Smooth muscle cell (in vitro differentiated cells): ENCODE data around the gene GPAT3. TPM values are rescaled to one million over a fixed set of nuclear protein-coding genes. Genes with fewer than 3 reads are reported as not detected.

Experiments used
- DNase-seq: peaks from one replicate; lab custom pipeline; 2025; ENCODE audit not compliant: unreplicated experiment; lab: John Stamatoyannopoulos, UW
- H2AFZ ChIP-seq: fragments of 200-600 bp; sonication (generic); 2 replicates; pipeline ENCODE4 v1.6.0; 2016; ENCODE audit warnings: antibody characterized with exemption, low read depth, mild to moderate bottlenecking
- H3F3A ChIP-seq: fragments of 200-600 bp; sonication (generic); 2 replicates; pipeline ENCODE4 v1.6.0; 2017; ENCODE audit warnings: antibody characterized with exemption, low read depth
- H3K27ac ChIP-seq: fragments of 200-600 bp; sonication (generic); 2 replicates; pipeline ENCODE4 v1.5.1; 2016; ENCODE audit warnings: low read depth, mild to moderate bottlenecking
- H3K27me3 ChIP-seq: fragments of 200-600 bp; sonication (generic); 2 replicates; pipeline ENCODE4 v1.6.1; 2016; ENCODE audit warnings: low read depth, mild to moderate bottlenecking
- H3K36me3 ChIP-seq: fragments of 200-600 bp; sonication (generic); 2 replicates; pipeline ENCODE4 v1.5.1; 2016; ENCODE audit warnings: low read depth
- H3K4me1 ChIP-seq: fragments of 200-600 bp; sonication (generic); 2 replicates; pipeline ENCODE4 v1.5.1; 2016; ENCODE audit warnings: low read depth
- H3K4me2 ChIP-seq: fragments of 200-600 bp; sonication (generic); 2 replicates; pipeline ENCODE4 v1.6.0; 2016; ENCODE audit warnings: mild to moderate bottlenecking
- H3K4me3 ChIP-seq: fragments of 200-600 bp; sonication (generic); 2 replicates; pipeline ENCODE4 v1.5.1; 2016; ENCODE audit warnings: mild to moderate bottlenecking
- H3K79me2 ChIP-seq: fragments of 200-600 bp; sonication (generic); 2 replicates; pipeline ENCODE4 v1.6.0; 2016; ENCODE audit warnings: low read depth, mild to moderate bottlenecking
- H3K9ac ChIP-seq: fragments of 200-600 bp; sonication (generic); 2 replicates; pipeline ENCODE4 v1.6.0; 2016; ENCODE audit warnings: low read depth
- H3K9me3 ChIP-seq: fragments of 200-600 bp; sonication (generic); replicated peaks from 2 replicates; pipeline ENCODE4 v1.5.1; 2016; ENCODE audit warnings: low read depth
- H4K20me1 ChIP-seq: fragments of 200-600 bp; sonication (generic); 2 replicates; pipeline ENCODE4 v1.6.0; 2016; ENCODE audit warnings: low read depth
- WGBS: methylation state at CpG from one replicate; pipeline ENCODE4 v1.1.7; 2016; ENCODE audit warnings: low lambda C conversion rate; 5-methylcytosine and 5-hydroxymethylcytosine counted together
- polyA plus RNA-seq: library from polyadenylated mRNA; unstranded; fragments of >200 nt; fragmentation: Nextera tagmentation; extraction: Ambion mirVana; gene quantifications from 2 replicates; pipeline ENCODE4 v1.2.1, GENCODE V29; 2016
- total RNA-seq: library from RNA; depleted of rRNA; stranded (reverse); fragments of >200 nt; gene quantifications from 2 replicates; pipeline ENCODE4 v1.2.3, GENCODE V29; 2014
- TF ChIP-seq, protein P1 (sequence below): fragments of 200-600 bp; sonication (generic); IDR thresholded peaks from 2 replicates; pipeline ENCODE4 v1.5.1; 2017; ENCODE audit warnings: borderline replicate concordance, mild to moderate bottlenecking, antibody characterized with exemption; ENCODE audit not compliant: insufficient read depth, poor library complexity, severe bottlenecking

The GPAT3 gene
- total and polyA plus RNA-seq, 2 experiments from 2014 or later = 0.27 to 0.67 TPM

- no peak for DNase-seq
- WGBS = 65% methylated on average over 7 of the region's 7 CpGs
- Histone ChIP-seq H3K4me1 (no peaks in the 10 kb centered on the region), H3K36me3 (no peaks in the 10 kb centered on the region), H3F3A (no peaks in the 10 kb centered on the region), H3K27me3 (no peaks in the 10 kb centered on the region), H3K4me2 (no peak overlapping the region), H3K27ac (peak overlapping the region; percentile 81), H2AFZ (no peak overlapping the region), H3K79me2 (no peaks in the 10 kb centered on the region), H4K20me1 (no peaks in the 10 kb centered on the region), H3K9me3 (no peaks in the 10 kb centered on the region), H3K4me3 (no peak overlapping the region), H3K9ac (peak overlapping the region; percentile 54)
- TF ChIP-seq, protein P1, sequence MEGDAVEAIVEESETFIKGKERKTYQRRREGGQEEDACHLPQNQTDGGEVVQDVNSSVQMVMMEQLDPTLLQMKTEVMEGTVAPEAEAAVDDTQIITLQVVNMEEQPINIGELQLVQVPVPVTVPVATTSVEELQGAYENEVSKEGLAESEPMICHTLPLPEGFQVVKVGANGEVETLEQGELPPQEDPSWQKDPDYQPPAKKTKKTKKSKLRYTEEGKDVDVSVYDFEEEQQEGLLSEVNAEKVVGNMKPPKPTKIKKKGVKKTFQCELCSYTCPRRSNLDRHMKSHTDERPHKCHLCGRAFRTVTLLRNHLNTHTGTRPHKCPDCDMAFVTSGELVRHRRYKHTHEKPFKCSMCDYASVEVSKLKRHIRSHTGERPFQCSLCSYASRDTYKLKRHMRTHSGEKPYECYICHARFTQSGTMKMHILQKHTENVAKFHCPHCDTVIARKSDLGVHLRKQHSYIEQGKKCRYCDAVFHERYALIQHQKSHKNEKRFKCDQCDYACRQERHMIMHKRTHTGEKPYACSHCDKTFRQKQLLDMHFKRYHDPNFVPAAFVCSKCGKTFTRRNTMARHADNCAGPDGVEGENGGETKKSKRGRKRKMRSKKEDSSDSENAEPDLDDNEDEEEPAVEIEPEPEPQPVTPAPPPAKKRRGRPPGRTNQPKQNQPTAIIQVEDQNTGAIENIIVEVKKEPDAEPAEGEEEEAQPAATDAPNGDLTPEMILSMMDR = no peak
Measured at GRCh38 chr4:83548151-83548905, 12.4 kb downstream of the GPAT3 start.

- no peaks in the 10 kb centered on the region for H4K20me1 ChIP-seq
- H3K27ac ChIP-seq = peak overlapping the region; percentile 75
- H3K79me2 ChIP-seq = no peaks in the 10 kb centered on the region
- H3K4me1 ChIP-seq = no peaks in the 10 kb centered on the region
- H2AFZ ChIP-seq = no peak overlapping the region
- no peak overlapping the region for H3K9ac ChIP-seq
- H3K9me3 ChIP-seq = no peaks in the 10 kb centered on the region
- no peaks in the 10 kb centered on the region for H3K36me3 ChIP-seq
- no peak for DNase-seq
- TF ChIP-seq, protein P1 = no peak
- H3K27me3 ChIP-seq = no peaks in the 10 kb centered on the region
- no peak overlapping the region for H3K4me2 ChIP-seq
- H3K4me3 ChIP-seq = no peak overlapping the region
- H3F3A ChIP-seq = no peaks in the 10 kb centered on the region
- WGBS = 57% methylated on average over 3 of the region's 3 CpGs
Measured at GRCh38 chr4:83552083-83552482, 16.2 kb downstream of the GPAT3 start.

DNA sequence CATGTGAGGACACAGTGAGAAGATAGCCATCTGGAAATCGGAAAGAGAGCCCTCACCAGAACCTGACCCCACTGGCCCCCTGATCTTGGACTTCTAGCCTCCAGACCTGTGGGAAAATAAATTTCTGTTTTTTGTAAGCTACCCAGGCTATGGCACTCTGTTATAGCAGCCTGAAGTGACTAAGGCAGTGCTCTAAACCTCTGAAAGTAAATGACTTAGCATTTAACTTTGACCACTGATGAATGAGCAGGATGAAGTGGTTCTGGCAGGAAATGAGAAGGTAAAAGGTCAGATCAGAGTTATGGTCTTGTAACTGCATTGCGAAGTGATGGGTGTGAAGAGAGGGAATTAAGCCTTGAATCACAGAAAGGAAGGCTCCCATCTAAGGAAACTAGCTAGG lies 17.0 kb downstream of the GPAT3 start:
- Histone ChIP-seq H2AFZ (no peak overlapping the region), H3K27ac (peak overlapping the region; percentile 75), H3K9ac (no peak overlapping the region), H3K4me1 (no peaks in the 10 kb centered on the region), H3K27me3 (no peaks in the 10 kb centered on the region), H3K36me3 (no peaks in the 10 kb centered on the region), H3K9me3 (no peaks in the 10 kb centered on the region), H3K79me2 (no peaks in the 10 kb centered on the region), H3K4me3 (no peak overlapping the region), H4K20me1 (no peaks in the 10 kb centered on the region), H3K4me2 (no peak overlapping the region), H3F3A (no peaks in the 10 kb centered on the region)
- DNase-seq = no peak
- TF ChIP-seq, protein P1 = no peak
- WGBS = 50% methylated on average over 2 of the region's 2 CpGs
